ENCODE results near the gene RAD9A.

The RAD9A gene

GRCh38 chr11:67356864-67357561 is 34.8 kb upstream of the RAD9A start:
- no peak overlapping the region for H3K4me3 ChIP-seq (ENCODE audit: low read depth, low read length)

GRCh38 chr11:67357831-67358670 is 33.7 kb upstream of the RAD9A start:
- H3K4me3 ChIP-seq (ENCODE audit: low read depth, low read length), result no peak overlapping the region

- no peak overlapping the region for H3K4me3 ChIP-seq (ENCODE audit: low read depth, low read length)
Observed at GRCh38 chr11:67364169-67364568, 27.6 kb upstream of the RAD9A start.

GRCh38 chr11:67364783-67365722 is 26.7 kb upstream of the RAD9A start:
- H3K4me3 ChIP-seq (ENCODE audit: low read depth, low read length), result no peak overlapping the region

GRCh38 chr11:67365736-67366444 is 25.9 kb upstream of the RAD9A start:
- no peak overlapping the region for H3K4me3 ChIP-seq (ENCODE audit: low read depth, low read length)

- H3K4me3 ChIP-seq (ENCODE audit: low read depth, low read length), result no peak overlapping the region
Observed at GRCh38 chr11:67366546-67366945, 25.2 kb upstream of the RAD9A start.

- H3K4me3 ChIP-seq (ENCODE audit: low read depth, low read length), result no peak overlapping the region
Observed at GRCh38 chr11:67366961-67367760, 24.6 kb upstream of the RAD9A start.

GRCh38 chr11:67367761-67368227 is 24.0 kb upstream of the RAD9A start:
- H3K4me3 ChIP-seq (ENCODE audit: low read depth, low read length), result no peak overlapping the region

- no peak overlapping the region for H3K4me3 ChIP-seq (ENCODE audit: low read depth, low read length)
Observed at GRCh38 chr11:67368621-67369020, 23.2 kb upstream of the RAD9A start.

GRCh38 chr11:67369275-67369674 is 22.5 kb upstream of the RAD9A start:
- no peak overlapping the region for H3K4me3 ChIP-seq (ENCODE audit: low read depth, low read length)

GRCh38 chr11:67369801-67370284 is 21.9 kb upstream of the RAD9A start:
- no peak overlapping the region for H3K4me3 ChIP-seq (ENCODE audit: low read depth, low read length)

GRCh38 chr11:67370351-67371076 is 21.3 kb upstream of the RAD9A start:
- H3K4me3 ChIP-seq (ENCODE audit: low read depth, low read length), result no peak overlapping the region

- no peak overlapping the region for H3K4me3 ChIP-seq (ENCODE audit: low read depth, low read length)
Observed at GRCh38 chr11:67371189-67371910, 20.4 kb upstream of the RAD9A start.

- H3K4me3 ChIP-seq (ENCODE audit: low read depth, low read length), result peak overlapping the region; percentile 24
Observed at GRCh38 chr11:67371911-67372320, 19.9 kb upstream of the RAD9A start.

- H3K4me3 ChIP-seq (ENCODE audit: low read depth, low read length), result peak overlapping the region; percentile 47
Observed at GRCh38 chr11:67372321-67372992, 19.3 kb upstream of the RAD9A start.

GRCh38 chr11:67372993-67373647 is 18.7 kb upstream of the RAD9A start, which contains the start of gene CLCF1:
CLCF1 (minus strand) TSS chr11:67373598; CDS start chr11:67373539, 59 bp downstream.
- peak within 1 kb of the TSS; percentile 47 for H3K4me3 ChIP-seq (ENCODE audit: low read depth, low read length)
